Gastrocnemius medialis (tissue), 4 donors: Measurements from ENCODE around the gene MOV10.

Source experiments
- CTCF ChIP-seq, 5 experiments: fragments of 450-650 bp in 3 of 5; fragments of 200-600 bp in 2 of 5; sonication (generic) in 2 of 5; IDR thresholded peaks in 4 of 5; conservative IDR thresholded peaks in 1 of 5; 1 replicate in 4 of 5; 2 replicates in 1 of 5; pipeline ENCODE4 v1.5.1; 2016 to 2019; ENCODE audit warnings: antibody characterized with exemption in 5 of 5, mild to moderate bottlenecking in 3 of 5, moderate library complexity in 3 of 5
- POLR2A ChIP-seq, 2 donors: fragments of 450-650 bp; IDR thresholded peaks; one replicate each; pipeline ENCODE4 v1.6.1; 2017; ENCODE audit warnings: antibody characterized with exemption in 2 of 2, mild to moderate bottlenecking in 2 of 2, moderate library complexity in 2 of 2

GRCh38 chr1:112687785-112688496 is 13.5 kb downstream of the MOV10 start:
- no peak for TF ChIP-seq CTCF (IDR thresholded peaks at IDR 0.05 in 4 of 5, conservative IDR thresholded peaks at IDR 0.05 in 1 of 5)
- TF ChIP-seq POLR2A (IDR thresholded peaks at IDR 0.05): no peak
